Mammary epithelial cell (primary cell): ENCODE measurements around the gene SPDYE6.

ENCODE experiments used
- CTCF ChIP-seq, 2 donors: IDR thresholded peaks in 1 of 2; conservative IDR thresholded peaks in 1 of 2; 2 replicates each; pipeline ENCODE4 v1.5.1; 2011 to 2012; ENCODE audit warnings: inconsistent platforms in 2 of 2, low read length in 2 of 2, mild to moderate bottlenecking in 2 of 2, control low read depth in 1 of 2, low read depth in 1 of 2; ENCODE audit not compliant: insufficient read depth in 1 of 2; ENCODE audit errors: extremely low read depth in 1 of 2
- EZH2 ChIP-seq: IDR thresholded peaks from 2 replicates; pipeline ENCODE4 v1.6.1; 2012; ENCODE audit warnings: low read length, inconsistent platforms, borderline replicate concordance

GRCh38 chr7:102306916-102307677, 49.1 kb downstream of the SPDYE6 start:
- TF ChIP-seq CTCF (conservative IDR thresholded peaks at IDR 0.05 in 1 of 2, IDR thresholded peaks at IDR 0.05 in 1 of 2; ENCODE audit: extremely low read depth in 1 of 2, insufficient read depth in 1 of 2, low read depth in 1 of 2, low read length in 2 of 2) (no peak), EZH2 (no peak)
